ENCODE results near the gene NDST1.

The NDST1 gene

DNA sequence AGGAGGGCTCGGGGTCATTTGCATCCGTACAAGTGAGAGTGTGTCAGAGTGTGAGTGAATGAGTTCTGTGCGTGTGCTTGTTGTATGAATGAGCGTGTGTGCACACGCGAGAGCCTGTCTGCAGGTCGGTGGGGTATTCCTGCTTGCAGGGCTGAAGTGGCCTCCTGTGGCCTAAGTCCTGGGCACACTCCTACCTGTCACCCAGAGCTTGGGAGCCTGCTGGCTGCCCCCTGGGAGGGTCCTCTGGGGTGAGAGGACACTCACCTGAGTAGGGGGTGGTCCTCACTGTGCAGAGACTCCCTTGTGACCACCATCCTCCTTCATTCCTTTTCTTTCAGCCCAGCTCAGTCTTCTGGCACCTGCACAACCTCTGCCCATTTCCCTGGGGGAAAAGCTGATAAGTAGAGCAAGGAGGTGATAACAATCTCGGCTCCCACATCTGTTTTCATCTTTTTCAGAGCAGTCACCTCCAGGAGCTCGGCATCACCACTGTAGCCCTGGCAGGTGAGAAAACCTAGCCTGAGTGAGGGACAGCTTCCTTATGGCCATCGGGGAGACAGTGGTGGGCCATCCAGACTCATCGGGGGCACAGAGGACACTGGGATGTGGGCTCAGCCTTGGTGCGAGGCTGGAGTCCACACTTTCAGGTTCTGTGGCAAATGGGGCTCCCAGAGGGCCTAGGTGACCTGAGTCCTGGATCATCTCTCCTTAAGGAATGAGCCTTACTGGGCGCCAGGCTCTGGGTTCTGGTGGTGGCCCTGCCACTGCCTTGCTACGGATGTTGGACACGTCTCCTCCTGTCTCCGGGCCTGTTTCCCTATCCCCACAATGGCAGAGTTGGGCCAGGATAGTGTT lies 93.8 kb downstream of the NDST1 start:
- Histone ChIP-seq H3K27ac (replicated peaks) (no peak overlapping the region), H3K4me3 (replicated peaks; ENCODE audit: insufficient read depth, low read length) (no peak overlapping the region), H3K27me3 (ENCODE audit: insufficient read depth, poor library complexity, severe bottlenecking) (no peaks in the 10 kb centered on the region)
- no peak for DNase-seq (ENCODE audit: low read depth in 1 of 2, low spot score in 1 of 2)
- TF ChIP-seq, protein P1, sequence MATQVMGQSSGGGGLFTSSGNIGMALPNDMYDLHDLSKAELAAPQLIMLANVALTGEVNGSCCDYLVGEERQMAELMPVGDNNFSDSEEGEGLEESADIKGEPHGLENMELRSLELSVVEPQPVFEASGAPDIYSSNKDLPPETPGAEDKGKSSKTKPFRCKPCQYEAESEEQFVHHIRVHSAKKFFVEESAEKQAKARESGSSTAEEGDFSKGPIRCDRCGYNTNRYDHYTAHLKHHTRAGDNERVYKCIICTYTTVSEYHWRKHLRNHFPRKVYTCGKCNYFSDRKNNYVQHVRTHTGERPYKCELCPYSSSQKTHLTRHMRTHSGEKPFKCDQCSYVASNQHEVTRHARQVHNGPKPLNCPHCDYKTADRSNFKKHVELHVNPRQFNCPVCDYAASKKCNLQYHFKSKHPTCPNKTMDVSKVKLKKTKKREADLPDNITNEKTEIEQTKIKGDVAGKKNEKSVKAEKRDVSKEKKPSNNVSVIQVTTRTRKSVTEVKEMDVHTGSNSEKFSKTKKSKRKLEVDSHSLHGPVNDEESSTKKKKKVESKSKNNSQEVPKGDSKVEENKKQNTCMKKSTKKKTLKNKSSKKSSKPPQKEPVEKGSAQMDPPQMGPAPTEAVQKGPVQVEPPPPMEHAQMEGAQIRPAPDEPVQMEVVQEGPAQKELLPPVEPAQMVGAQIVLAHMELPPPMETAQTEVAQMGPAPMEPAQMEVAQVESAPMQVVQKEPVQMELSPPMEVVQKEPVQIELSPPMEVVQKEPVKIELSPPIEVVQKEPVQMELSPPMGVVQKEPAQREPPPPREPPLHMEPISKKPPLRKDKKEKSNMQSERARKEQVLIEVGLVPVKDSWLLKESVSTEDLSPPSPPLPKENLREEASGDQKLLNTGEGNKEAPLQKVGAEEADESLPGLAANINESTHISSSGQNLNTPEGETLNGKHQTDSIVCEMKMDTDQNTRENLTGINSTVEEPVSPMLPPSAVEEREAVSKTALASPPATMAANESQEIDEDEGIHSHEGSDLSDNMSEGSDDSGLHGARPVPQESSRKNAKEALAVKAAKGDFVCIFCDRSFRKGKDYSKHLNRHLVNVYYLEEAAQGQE (IDR thresholded peaks at IDR 0.05; ENCODE audit: insufficient replicate concordance, low read depth), result no peak
- TF ChIP-seq, protein P2, sequence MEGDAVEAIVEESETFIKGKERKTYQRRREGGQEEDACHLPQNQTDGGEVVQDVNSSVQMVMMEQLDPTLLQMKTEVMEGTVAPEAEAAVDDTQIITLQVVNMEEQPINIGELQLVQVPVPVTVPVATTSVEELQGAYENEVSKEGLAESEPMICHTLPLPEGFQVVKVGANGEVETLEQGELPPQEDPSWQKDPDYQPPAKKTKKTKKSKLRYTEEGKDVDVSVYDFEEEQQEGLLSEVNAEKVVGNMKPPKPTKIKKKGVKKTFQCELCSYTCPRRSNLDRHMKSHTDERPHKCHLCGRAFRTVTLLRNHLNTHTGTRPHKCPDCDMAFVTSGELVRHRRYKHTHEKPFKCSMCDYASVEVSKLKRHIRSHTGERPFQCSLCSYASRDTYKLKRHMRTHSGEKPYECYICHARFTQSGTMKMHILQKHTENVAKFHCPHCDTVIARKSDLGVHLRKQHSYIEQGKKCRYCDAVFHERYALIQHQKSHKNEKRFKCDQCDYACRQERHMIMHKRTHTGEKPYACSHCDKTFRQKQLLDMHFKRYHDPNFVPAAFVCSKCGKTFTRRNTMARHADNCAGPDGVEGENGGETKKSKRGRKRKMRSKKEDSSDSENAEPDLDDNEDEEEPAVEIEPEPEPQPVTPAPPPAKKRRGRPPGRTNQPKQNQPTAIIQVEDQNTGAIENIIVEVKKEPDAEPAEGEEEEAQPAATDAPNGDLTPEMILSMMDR (IDR thresholded peaks at IDR 0.05; ENCODE audit: insufficient read depth, low read length), result no peak

DNA sequence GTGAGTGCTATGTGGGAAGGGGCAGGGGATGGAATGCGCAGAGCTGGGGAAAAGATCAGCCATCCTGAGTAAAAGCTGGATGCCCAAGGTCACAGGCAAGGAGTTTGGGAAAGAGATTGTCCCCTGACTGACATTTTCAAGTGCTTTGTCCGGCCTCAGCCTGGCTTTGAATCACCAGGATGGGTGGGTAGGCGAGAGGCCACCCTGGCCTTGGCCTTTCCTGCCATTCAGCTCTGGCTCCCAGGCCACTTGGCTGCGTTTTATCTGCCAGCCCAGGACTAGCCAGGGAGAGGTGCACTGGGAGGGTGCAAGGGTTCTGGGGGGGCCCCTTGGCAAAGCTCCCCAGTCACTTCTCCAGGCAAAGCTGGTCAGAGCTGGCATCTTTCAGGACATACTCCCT lies 95.1 kb downstream of the NDST1 start:
- Histone ChIP-seq H3K27ac (replicated peaks) (no peak overlapping the region), H3K4me3 (replicated peaks; ENCODE audit: insufficient read depth, low read length) (no peak overlapping the region), H3K27me3 (ENCODE audit: insufficient read depth, poor library complexity, severe bottlenecking) (no peaks in the 10 kb centered on the region)
- DNase-seq (ENCODE audit: low read depth in 1 of 2, low spot score in 1 of 2), result no peak
- TF ChIP-seq, protein P2 (IDR thresholded peaks at IDR 0.05; ENCODE audit: insufficient read depth, low read length), result no peak
- TF ChIP-seq GABPA (IDR thresholded peaks at IDR 0.05; ENCODE audit: low read depth) (no peak), SPI1 (IDR thresholded peaks at IDR 0.05; ENCODE audit: borderline replicate concordance, low read depth) (no peak), POLR2AphosphoS5 (IDR thresholded peaks at IDR 0.05; ENCODE audit: low read depth) (no peak)
- TF ChIP-seq, protein P1 (IDR thresholded peaks at IDR 0.05; ENCODE audit: insufficient replicate concordance, low read depth), result no peak

DNA sequence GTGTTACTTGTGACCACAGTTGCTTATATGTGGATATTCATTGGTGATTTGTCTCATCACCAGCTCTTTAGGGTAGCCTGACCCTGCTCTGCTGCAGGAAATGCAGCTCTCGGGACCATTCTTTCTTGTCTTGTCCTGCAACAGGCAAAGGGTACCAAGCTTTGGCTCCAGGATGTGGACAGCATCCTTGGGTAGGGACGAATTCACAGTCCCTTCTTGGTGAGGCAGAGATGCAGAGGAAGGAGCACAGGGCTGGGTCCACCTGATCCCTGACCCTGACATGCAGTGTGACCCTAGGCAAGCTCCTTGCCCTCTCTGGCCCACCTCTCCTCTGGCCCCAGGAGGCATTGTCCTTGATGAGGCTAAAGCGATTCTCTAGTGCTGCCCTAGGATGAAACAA lies 95.6 kb downstream of the NDST1 start:
- H3K27me3 ChIP-seq (ENCODE audit: insufficient read depth, poor library complexity, severe bottlenecking), result no peaks in the 10 kb centered on the region
- H3K27ac ChIP-seq (replicated peaks), result no peak overlapping the region
- H3K4me3 ChIP-seq (replicated peaks; ENCODE audit: insufficient read depth, low read length), result no peak overlapping the region
- no peak for DNase-seq (ENCODE audit: low read depth in 1 of 2, low spot score in 1 of 2)
- TF ChIP-seq, protein P1 (IDR thresholded peaks at IDR 0.05; ENCODE audit: insufficient replicate concordance, low read depth), result no peak
- TF ChIP-seq, protein P2 (IDR thresholded peaks at IDR 0.05; ENCODE audit: insufficient read depth, low read length), result no peak
- TF ChIP-seq POLR2AphosphoS5 (IDR thresholded peaks at IDR 0.05; ENCODE audit: low read depth), result no peak
- TF ChIP-seq SPI1 (IDR thresholded peaks at IDR 0.05; ENCODE audit: borderline replicate concordance, low read depth), result no peak
- TF ChIP-seq GABPA (IDR thresholded peaks at IDR 0.05; ENCODE audit: low read depth), result no peak

Measured in HL-60 (cell line).